ENCODE results near the gene ELFN2.

DNA sequence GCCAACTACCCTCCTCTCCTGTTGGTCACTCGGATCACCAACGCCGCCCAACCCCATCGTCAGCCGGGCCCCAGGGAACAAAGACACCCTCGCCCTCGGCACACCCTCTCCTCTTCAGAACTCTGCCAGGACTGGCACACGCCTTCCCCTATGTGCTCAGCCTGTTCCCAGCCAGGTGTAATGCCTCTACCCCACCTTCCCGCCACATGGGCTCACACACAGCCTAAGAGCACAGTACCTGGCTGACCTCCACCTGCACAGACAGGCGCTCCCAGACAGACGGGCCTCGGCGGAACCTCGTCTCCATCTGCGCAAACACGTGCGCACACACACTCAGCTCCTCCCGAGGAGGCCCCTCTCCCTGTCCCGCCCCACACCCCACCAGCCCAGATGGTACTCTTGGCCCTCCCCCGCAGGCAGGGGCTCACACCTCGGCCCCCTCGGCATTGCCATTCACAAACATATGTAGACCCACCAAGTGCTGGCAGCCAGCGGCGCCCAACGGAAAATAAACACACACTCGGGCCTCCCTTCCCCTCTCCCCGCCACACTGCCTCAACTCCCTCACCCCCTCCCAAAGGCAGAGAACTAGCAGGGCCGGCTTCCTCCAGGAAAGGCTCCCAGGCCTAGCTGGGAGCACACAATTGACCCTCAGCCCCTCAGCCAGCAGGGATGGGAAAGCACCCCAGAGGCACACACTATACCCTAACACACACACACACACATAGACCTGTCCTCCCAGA is 8.5 kb downstream of the ELFN2 start:
- TF ChIP-seq KLF16 (tag by site-specific recombination; IDR thresholded peaks at IDR 0.05) (no peak), ZBTB21 (tag by site-specific recombination; IDR thresholded peaks at IDR 0.05) (no peak)
